Measurements from ENCODE around the gene CDC16.

GRCh38 chr13:114263578-114263977 lies 28.9 kb downstream of the CDC16 start:
- TF ChIP-seq CTCF (conservative IDR thresholded peaks at IDR 0.05; ENCODE audit: low read depth, low read length), result no peak
- no peak for TF ChIP-seq EZH2 (IDR thresholded peaks at IDR 0.05; ENCODE audit: borderline replicate concordance, low read depth, low read length, poor library complexity, severe bottlenecking)

Measured in A673 (cell line).